Midbrain (tissue), 1 donor: ENCODE measurements around the gene EMP1.
"Not testable (repeated sequence)": the region's sequence is repeated elsewhere in the genome, so short reads cannot be mapped to it uniquely, and the experiment has no call there.

Experiments
- DNase-seq: peaks from one replicate; lab custom pipeline; 2025; lab: John Stamatoyannopoulos, UW

Gene EMP1

DNA sequence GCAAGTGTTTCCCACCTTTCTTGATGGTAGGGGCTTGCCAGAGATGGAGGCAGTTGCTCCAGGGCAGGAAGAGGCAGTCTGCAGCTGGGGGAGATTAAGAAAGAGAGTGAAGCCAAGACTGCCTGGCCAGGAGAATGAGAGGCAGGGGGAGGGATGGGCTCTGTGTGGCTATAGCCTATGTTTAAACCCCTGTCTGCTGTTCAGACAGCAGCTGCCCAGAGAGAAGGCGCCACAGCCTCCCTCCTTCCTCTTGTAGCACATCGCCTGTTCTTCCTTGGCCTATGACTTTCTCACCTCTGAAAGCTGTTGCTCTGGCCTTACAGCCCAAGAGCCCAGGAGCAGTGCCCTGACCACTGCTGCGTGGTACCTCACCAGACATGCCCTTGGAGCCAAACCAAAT, 61.7 kb downstream of the EMP1 start:
- no peak for DNase-seq

DNA sequence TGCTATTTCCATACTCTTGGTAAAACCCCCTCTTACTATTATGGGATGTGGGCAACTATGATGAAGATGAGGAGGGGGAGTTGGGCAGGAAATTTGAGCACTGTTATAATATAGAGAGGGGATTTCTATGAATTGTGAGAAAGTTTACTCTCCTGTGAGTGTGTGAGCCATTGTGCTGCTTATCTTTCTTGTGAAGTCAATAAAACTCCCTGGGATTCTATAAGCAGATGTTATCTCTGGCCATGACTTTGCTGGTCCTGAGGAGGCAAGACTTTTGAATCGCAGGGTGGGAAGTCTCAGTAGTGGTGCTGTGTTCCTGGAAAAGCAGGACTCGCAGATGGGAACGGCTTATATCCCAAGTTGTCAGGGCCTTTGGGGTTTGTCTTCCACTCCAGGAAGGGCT, 62.2 kb downstream of the EMP1 start:
- DNase-seq, result no peak

DNA sequence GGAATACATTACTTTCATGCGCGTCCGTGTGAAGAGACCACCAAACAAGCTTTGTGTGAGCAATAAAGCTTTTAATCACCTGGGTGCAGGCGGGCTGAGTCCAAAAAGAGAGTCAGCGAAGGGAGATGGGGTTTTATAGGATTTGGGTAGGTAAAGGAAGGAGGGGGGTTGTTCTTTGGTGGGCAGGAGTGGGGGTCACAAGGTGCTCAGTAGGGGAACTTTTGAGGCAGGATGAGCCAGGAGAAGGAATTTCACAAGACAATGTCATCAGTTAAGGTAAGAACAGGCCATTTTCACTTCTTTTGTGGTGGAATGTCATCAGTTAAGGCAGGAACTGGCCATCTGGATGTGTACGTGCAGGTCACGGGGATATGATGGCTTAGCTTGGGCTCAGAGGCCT, 63.1 kb downstream of the EMP1 start:
- DNase-seq, result not testable (repeated sequence)

DNA sequence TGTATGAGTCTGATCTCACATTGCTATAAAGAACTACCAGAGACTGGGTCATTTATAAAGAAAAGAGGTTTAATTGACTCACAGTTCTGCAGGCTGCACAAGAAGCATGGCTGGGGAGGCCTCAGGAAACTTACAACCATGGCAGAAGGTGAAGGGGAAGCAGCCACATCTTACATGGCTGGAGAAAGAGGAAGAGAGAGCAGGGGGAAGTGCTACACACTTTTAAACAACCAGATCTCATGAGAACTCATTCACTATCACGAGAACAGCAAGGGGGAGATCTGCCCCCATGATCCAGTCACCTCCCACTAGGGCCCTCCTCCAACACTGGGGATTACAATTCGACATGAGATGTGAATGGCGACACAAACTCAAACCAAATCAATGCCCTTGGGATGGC, 71.3 kb downstream of the EMP1 start:
- DNase-seq, result not testable (repeated sequence)

DNA sequence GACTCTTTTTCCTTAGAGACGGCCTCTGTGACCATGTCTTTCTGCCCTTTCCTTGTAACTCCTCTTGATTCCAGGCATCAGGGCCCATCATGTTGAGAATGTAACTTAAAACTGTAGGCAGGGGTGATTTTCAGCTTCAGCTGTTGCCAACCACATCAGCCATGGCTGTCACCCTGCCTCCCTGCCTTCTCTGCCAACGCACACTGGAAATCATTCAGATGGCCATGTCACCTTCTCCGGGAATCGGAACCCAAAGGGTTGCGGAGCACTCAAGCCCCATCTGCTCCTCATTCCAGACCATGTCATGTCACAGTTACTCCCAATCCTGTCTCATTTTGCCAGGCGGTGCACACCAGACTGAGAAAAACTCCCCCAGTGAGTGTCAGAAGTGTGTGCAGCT, 72.1 kb downstream of the EMP1 start:
- DNase-seq, result no peak
